HG03575 (cell line): ENCODE data around the gene MAP4K2.
"Not testable (repeated sequence)": the region's sequence is repeated elsewhere in the genome, so short reads cannot be mapped to it uniquely, and the experiment has no call there.

ENCODE experiments used
- ATAC-seq: cut with Tn5 transposase; IDR thresholded peaks from one replicate; pipeline ENCODE4 v1.9.1; 2021; ENCODE audit not compliant: unreplicated experiment, insufficient number of reproducible peaks, low FRiP score; ENCODE audit errors: extremely low read depth

MAP4K2 gene

DNA sequence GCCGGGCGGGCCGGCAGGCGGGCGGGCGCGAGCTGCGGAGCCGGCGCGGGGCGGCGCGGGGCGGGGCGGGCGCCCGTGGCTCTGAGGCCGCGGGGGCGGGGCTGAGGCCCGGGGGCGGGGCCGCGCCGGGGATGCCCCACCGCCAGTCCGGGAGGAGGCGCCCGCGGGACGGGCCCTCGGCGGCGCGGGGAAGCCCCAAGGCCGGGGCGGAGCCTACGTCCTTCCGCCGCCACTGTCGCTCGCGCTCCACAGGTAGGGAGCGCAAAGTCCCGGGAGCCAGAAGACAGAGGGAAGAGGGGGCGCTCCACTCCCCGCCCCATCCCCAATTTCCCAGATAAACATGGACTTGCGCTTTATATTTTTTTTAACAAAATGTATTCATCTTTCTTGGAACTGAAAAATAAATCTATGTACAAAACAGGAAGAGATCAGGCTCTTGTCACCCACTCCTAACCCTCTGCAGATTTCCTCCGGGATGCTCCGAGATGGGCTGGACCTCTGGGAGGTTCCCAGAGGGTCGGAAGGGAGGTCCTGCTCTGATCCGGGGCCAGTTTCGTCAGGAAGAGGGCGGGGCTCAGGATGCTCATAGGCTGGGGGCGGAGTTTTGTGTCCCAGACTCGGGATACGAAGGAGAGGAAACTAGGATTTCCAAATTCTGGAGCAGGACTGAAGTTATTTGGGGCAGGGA, at the start of gene MAP4K2:
Gene MAP4K2, minus strand, starts transcription at position 57 of the 688 bp plus-strand sequence. CDS start 65 bp downstream, outside the sequence.
- ATAC-seq: no peak

- no peak for ATAC-seq
Measured at GRCh38 chr11:64851831-64852351, 48.9 kb upstream of the MAP4K2 start.

GRCh38 chr11:64850979-64851567, 48.1 kb upstream of the MAP4K2 start:
- peak; percentile 42 for ATAC-seq

DNA sequence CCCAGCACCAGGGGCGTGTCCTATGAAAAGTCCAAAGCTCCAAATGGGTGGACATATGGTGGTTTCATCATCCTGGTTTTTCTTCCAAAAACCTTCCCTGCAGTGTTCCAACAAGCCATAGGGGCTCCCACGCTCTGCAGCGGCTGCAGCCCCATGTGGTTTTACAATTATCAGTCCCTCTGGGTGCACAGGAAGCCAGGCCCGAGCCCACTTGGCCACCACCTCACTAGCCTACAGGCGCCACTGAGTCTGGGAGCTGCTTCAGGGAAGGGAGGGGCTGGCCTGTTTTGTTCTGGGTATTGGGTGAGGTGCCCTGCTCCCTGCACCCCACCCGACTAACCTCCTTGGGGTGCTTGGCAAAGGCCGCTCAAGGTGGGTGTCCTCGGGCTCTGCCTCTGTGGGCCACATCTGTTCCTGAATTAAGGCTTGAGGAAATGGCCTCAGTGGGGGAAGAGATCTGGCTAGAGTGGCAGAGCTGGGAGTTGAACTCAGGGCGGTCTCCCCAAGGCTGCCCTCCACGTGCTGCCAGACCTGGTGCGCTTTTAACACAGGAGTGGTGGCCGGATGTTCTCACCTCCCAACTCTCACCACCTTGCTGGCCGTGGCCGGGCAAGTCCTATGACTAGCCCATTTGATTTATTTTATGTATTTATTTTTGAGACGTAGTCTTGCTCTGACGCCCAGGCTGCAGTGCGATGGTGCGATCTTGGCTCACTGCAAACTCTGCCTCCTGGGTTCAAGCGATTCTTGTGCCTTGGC, 46.8 kb upstream of the MAP4K2 start:
- ATAC-seq: no peak

GRCh38 chr11:64848826-64849597, 46.0 kb upstream of the MAP4K2 start:
- no peak for ATAC-seq

GRCh38 chr11:64848214-64848825, 45.3 kb upstream of the MAP4K2 start:
- ATAC-seq: no peak

DNA sequence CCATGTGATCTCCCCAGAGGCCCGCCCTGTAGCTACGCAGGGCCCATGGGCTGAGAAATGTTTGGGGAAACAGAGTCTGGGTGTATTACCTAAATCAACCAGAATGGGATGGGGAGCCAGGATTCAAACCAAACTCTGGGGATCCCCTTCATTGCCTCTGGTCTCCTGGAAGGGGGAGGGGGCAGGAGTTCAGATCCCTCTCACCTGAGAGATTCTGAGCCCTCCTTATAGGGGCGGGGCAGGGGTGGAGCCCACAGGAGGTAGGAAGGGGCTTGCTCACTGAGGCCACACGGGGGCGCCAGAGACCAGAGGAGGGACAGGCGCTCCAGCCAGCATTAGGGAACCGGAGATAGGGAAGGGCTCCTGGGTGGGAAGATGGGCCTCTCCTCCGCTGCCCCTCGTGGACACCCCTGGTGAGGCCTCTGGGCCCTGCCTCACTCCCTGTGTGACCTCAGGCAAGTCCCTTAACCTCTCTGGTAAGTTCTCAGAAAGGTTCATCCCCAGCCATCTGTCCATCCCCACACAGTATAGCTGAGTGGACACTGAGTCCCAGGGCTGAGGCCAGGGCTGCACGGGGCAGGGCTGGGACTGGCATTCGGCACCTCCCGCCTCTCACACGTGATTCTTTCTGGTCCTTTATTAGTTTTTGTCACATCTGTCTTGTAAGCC, 44.1 kb upstream of the MAP4K2 start:
- ATAC-seq: no peak

DNA sequence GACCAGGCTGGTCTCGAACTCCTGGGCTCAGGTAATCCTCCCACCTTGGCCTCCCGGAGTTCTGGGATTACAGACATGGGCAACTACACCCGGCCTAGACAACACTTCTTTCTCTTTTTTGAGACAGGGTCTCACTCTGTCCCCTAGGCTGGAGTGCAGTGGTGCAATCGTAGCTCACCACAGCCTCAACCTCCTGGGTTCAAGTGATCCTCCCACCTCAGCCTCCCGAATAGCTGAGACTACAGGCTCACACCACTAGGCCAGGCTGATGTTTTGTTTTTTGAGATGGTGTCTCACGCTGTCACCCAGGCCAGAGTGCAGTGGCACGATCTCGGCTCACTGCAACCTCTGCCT, 42.7 kb upstream of the MAP4K2 start:
- not testable (repeated sequence) for ATAC-seq

DNA sequence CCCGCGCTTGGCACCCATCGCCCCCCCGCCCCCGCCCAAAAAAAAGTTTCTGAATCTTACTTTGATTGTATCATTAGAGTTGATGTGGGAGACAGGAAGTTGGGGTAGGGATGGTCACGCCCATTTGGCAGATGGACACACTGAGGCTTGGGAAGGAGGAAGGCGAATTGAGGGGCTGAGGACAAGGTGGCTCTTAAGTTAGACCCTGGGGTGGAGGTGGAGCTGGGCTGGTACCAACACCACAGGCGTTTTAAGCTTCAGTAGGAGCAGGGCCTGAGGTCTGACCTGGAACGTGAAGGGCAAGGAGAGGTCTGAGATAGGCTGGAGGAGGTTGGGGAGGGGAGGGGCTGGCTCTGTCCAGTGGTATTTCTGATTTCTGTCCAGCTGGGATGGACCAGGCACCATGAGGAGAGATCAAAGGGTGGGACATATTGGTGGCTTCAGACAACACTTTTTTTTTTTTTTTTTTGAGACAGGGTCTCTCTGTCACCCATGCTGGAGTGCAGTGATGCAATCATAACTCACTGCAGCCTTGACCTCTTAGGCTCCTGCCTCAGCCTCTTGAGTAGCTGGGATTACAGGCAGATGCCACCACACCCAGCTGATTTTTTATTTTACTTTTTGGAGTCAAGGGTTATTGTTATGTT, 42.2 kb upstream of the MAP4K2 start:
- ATAC-seq: no peak

DNA sequence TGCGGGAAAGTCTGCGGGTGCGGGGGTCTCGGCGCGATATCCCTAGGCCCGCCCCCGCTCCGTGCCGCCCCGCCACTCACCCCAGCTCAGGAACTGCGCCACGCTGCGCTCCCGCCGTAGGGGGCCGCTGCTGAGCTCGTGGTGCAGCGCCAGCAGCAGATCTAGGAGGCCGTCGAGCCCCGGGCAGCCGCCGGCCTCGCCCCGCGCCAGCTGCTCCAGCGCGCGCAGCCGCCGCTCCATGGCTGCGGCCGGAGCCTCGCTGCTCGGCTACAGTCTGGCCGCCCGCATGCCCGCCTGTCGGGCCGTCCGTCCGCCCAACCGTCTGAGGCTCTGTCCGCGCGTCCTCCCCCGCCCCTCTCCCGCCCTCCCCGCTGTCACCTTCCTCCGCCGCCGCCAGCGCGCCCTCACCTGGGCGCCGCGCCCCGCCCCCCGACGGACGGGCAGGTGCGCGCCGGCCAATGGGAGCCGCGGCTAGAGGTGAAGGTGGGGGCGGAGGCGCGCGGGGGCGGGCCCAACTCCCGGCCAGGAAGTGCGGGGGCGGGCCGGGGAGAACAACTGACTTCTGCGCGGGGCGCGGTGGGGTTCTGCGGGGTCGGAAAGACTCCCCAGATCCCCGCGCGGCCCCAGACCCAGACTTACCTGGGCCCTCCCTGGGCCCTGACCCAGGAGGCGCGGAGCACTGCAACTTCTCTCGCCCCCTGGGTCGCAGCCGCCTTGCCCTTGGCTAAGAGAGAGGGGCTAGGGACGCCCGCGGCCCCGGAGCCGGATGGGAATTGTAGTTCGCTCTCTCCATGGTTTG, 41.5 kb upstream of the MAP4K2 start, which contains the start of gene CDC42BPG:
Gene CDC42BPG, minus strand, starts transcription at position 324 of the 799 bp plus-strand sequence. Its CDS starts 84 bp downstream, at position 240.
- ATAC-seq: no peak

DNA sequence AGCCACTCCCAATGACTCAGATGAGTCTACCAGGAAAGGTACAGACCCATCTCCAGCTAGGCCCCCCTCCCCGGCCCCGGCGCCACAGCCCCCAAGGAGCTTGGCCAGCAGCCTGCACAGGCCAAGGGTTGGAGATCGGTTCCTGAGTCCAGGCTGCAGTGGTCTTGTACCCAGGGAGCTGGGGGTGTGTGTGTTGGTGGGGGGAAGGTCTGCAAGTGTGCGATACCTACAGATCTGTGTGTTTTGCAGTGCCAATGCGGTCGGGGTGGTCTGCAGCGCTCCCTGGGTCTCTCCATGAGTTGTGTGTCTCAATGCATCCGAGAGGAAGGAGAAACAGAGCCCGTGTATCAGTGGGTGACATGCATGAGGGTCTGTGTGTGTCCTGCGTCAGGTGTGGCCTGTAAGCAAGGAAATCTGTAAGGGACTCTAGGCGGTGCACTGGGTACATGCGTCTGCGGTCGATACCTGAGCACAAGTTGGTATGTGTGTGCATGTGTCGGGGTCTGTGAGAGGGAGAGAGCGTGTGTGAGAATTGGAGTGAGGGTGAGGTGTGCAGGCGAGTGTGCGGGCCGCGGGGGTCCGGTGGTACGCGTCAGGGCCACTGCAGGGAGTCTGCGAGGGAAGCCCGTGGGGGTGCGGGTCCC, 40.8 kb upstream of the MAP4K2 start:
- ATAC-seq: no peak

- ATAC-seq: no peak
Measured at GRCh38 chr11:64842851-64843685, 40.1 kb upstream of the MAP4K2 start.

GRCh38 chr11:64842366-64842759, 39.3 kb upstream of the MAP4K2 start:
- ATAC-seq: no peak

DNA sequence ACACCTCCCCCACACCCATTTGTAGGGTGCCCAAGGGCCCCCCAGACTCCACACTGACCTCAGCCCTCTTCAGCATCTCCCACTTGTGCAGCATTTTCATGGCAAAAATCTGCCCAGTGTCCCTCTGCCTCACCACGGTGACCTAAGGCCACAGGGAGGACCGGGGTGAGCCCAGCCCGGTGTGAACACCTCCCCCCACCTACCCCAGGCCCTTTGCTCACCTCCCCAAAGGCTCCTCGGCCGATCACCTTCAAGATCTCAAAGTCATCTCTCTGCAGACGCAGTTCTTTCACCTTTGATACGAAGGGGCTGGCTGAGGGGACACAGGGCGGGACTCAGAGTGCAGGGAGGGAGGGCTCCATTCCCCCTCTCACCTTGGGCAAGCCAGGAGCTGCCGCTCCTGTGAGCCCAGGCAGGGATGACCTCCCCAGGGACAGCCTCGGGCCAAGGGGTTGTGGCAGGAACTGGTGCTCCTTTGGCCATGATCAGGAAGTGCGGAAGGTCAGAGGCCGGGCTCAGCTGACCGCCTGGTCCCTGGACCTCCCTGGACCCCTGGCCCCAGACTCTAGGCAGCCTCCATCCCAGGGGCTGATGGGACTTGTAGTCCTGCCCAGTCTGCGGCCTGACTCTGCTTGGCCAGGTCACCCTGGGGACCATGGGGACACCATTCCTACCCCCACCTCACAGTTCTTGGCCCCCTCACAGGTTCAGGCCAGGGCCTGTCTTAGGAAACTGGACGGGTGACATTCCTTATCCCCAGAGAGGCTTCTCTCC, 38.8 kb upstream of the MAP4K2 start:
- ATAC-seq: no peak
